ENCODE data around the gene NUDT1.

The NUDT1 gene

GRCh38 chr7:2271273-2272026, 29.4 kb downstream of the NUDT1 start:
- no peak for DNase-seq

- no peak for DNase-seq
Observed at GRCh38 chr7:2272031-2272430, 30.0 kb downstream of the NUDT1 start.

- DNase-seq, result no peak
Observed at GRCh38 chr7:2273866-2274265, 31.8 kb downstream of the NUDT1 start.

GRCh38 chr7:2274666-2275065, 32.6 kb downstream of the NUDT1 start:
- DNase-seq, result no peak

- no peak for DNase-seq
Observed at GRCh38 chr7:2275101-2275500, 33.1 kb downstream of the NUDT1 start.

- no peak for DNase-seq
Observed at GRCh38 chr7:2276107-2276506, 34.1 kb downstream of the NUDT1 start.

GRCh38 chr7:2278026-2278425, 36.0 kb downstream of the NUDT1 start:
- DNase-seq, result no peak

GRCh38 chr7:2279896-2280295, 37.9 kb downstream of the NUDT1 start:
- DNase-seq, result no peak

- no peak for DNase-seq
Observed at GRCh38 chr7:2280424-2280823, 38.4 kb downstream of the NUDT1 start.

GRCh38 chr7:2281541-2281940, 39.5 kb downstream of the NUDT1 start:
- DNase-seq, result no peak

GRCh38 chr7:2282185-2282751, 40.2 kb downstream of the NUDT1 start:
- no peak for DNase-seq

- DNase-seq, result no peak
Observed at GRCh38 chr7:2283074-2283473, 41.0 kb downstream of the NUDT1 start.

GRCh38 chr7:2287745-2288144, 45.7 kb downstream of the NUDT1 start:
- no peak for DNase-seq

GRCh38 chr7:2288503-2288902, 46.5 kb downstream of the NUDT1 start:
- DNase-seq, result no peak

- DNase-seq, result no peak
Observed at GRCh38 chr7:2289111-2289586, 47.1 kb downstream of the NUDT1 start.

GRCh38 chr7:2289621-2290020, 47.6 kb downstream of the NUDT1 start:
- DNase-seq, result no peak

- DNase-seq, result no peak
Observed at GRCh38 chr7:2290877-2291276, 48.9 kb downstream of the NUDT1 start.

- DNase-seq, result no peak
Observed at GRCh38 chr7:2295936-2296620, 54.1 kb downstream of the NUDT1 start.

- DNase-seq, result no peak
Observed at GRCh38 chr7:2296832-2297231, 54.8 kb downstream of the NUDT1 start.

GRCh38 chr7:2299131-2299829, 57.3 kb downstream of the NUDT1 start:
- peak in 1 of 2 donors; percentile 13 for DNase-seq

- no peak for DNase-seq
Observed at GRCh38 chr7:2299870-2300512, 58.0 kb downstream of the NUDT1 start.
